ELR (cell line): ENCODE data around the gene SATB1.
"Not testable (repeated sequence)": the region's sequence is repeated elsewhere in the genome, so short reads cannot be mapped to it uniquely, and the experiment has no call there.

Experiments
- DNase-seq: peaks from one replicate; pipeline ENCODE4 v3.0.0-alpha.2; 2015; ENCODE audit warnings: low read depth

The SATB1 gene

DNA sequence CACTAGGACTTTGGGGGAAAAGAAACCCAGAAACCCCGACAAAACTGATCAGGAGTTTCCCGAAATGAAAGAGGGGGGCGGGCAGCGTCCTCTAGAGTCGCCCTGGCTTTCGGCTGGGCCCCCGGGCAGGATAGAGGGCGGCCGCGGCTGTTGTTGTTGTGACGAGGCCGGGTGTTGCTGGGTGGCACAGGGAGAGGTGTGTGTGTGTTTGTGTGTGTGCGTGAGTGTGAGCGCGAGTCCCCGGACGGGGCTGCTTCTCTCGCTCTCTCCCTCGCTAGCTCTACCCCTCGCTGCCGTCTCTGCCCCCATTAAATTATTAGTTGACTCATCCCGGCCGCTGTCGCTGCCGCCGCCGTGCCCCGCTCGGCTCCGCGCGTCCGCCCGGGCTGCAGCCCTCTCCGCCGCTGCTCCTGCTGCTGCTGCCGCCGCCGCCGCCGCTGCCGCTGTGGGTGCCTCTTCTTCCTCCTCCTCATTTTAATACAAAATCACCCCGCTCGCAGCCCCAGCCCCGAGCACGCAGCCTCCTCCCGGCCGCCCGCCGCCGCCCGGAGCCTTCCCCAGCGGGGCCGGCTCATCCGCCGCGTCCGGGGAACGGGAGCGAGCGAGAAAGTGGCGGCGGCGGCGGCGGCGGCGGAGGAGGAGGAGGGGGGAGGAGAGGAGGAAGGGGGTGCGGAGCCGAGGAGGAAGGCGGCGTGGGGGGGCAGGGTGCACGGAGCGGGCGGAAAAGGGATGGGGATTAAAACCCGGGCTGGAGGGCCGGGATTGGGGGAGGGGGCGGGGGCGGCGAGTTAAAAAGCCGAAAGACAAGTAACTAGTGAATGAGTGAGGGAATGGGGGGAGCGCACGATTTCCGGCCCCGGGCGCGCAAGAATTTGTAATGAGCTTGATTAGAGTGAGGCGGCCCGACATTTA lies at the start of gene SATB1:
TSS of gene SATB1 (minus strand) at position 611 of the 912 bp plus-strand sequence. CDS start 4,372 bp downstream, outside the sequence.
- DNase-seq, result peak; percentile 46

GRCh38 chr3:18474202-18474601 lies 49.1 kb upstream of the SATB1 start:
- DNase-seq, result no peak

DNA sequence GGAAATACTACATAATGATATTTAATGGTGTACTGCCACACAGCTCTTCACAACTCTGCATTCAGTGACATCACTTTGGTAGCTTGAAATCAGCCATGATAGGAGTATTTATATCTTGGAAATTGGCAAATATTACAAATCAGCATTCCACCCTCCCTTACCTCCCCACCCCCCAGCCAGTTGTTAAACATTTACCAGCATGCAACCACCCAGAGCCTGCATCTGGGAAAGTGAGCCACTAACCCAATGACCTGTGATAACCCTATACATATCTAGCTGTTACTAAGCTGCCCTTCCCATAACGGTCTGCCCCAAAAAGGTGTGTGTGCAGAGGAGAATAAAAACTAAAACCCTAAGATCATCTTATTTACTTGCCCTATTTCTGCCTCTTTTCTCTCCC lies 44.6 kb upstream of the SATB1 start:
- DNase-seq, result no peak

DNA sequence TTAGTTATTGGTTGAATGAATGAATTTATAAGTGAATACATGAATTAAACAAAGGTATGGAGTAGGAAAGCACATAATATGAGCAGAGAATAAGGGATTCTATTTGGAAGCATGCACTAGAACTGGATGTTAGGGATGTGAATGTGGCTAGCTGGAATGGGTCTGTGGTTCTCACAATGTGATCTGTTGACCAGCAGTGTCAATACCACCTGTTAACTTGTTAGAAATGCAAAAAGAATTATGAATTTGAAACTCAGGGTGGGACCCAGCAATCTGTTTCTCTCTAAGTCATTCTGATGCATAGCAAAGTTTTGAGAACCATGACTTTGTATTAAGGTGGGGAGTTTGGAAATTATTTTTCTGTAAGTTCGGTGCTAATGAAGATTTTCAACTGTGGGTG lies 41.0 kb upstream of the SATB1 start:
- DNase-seq, result no peak

DNA sequence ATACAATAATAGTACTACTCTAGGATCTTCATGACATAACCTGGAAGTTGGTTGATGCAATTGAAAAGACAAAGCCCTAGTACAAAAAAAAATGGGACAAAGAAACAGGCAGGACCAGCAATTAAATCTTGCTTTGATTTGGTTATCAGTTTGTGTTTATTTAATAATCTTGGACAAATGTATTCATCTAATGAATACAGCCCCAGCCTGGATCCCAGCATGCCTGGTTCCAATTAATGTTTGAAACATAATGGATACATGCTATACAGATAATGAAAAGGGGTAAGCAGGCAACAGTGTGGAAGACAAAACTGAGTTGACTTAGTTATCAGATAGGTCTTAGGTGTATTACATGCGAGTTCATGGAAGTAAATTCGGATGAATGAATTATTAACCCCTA lies 29.6 kb upstream of the SATB1 start:
- DNase-seq, result no peak

- DNase-seq, result not testable (repeated sequence)
Measured at GRCh38 chr3:18449618-18450017, 24.5 kb upstream of the SATB1 start.

- DNase-seq, result no peak
Measured at GRCh38 chr3:18447720-18448119, 22.6 kb upstream of the SATB1 start.

DNA sequence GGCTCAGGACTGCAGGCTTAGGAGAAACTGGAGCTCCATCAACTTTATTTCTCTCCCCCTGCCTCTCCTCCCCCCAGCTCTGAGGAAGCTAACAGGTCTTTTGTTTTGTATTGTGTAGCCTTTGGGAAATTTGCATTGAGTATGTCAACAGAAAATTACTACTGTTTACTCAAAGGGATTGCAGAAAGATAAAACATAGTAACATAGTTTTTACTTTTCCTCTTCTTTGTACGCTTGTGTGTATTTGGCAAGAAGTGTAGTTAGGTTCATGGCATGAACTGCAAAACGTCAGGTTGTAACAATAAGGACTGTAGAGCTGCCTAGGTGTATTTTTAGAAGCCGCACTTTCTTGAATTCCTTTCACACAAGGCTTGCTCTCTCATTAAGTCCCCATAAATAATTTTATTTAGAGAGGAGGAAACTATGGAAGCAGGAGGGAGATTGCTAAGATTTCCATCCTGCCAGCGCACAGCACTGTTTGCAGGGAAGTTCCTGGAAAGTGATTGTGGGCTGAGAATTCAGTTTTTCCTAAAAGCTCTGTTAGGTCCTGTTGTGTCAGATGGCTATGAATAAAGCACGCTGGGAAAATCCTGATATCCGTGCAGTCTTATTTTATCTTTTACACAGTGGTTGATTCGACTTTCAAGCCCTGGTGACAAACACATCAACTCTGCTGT lies 21.1 kb upstream of the SATB1 start:
- DNase-seq, result no peak

GRCh38 chr3:18445401-18446148 lies 20.4 kb upstream of the SATB1 start:
- no peak for DNase-seq

DNA sequence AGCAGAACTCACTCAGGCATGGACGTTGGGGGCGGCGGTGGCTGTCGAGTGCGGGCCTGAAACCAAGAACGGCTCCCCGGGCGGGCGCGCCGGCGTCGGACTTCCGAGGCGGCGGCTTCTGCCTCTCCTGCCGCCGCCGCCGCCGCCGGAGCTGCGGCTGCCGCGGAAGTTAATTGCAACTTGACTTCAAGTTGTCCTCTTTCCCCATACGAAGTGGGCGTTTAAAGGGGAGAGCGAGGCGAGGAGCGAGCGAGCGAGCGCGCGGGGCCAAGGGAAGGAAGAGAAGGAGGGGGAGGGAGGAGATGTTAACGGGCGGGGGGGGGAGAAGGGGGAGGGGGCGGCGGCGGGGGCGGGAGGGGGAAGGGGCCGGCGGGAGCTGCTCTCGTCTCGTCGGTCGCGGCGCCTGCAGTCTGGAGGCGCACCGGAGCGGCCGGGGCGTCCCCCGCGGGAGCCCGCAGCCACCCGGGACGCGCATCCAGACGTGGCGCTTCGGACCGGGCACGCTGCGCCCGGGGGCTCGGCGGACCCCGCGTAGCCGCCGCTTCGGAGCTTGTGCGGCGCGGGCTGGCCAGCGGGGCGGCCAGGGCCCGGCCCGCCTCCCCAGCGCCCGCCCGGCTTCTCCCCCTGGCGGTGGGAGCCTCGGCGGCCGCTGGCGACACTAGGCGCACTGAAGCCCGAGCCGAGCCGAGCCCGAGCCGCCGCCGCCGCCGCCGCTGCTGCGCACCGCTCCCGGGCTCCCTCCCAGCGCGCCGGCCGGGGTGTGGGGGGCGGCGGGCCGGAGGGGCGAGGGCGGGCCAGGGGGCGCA lies 19.7 kb upstream of the SATB1 start:
- DNase-seq, result peak; percentile 50

DNA sequence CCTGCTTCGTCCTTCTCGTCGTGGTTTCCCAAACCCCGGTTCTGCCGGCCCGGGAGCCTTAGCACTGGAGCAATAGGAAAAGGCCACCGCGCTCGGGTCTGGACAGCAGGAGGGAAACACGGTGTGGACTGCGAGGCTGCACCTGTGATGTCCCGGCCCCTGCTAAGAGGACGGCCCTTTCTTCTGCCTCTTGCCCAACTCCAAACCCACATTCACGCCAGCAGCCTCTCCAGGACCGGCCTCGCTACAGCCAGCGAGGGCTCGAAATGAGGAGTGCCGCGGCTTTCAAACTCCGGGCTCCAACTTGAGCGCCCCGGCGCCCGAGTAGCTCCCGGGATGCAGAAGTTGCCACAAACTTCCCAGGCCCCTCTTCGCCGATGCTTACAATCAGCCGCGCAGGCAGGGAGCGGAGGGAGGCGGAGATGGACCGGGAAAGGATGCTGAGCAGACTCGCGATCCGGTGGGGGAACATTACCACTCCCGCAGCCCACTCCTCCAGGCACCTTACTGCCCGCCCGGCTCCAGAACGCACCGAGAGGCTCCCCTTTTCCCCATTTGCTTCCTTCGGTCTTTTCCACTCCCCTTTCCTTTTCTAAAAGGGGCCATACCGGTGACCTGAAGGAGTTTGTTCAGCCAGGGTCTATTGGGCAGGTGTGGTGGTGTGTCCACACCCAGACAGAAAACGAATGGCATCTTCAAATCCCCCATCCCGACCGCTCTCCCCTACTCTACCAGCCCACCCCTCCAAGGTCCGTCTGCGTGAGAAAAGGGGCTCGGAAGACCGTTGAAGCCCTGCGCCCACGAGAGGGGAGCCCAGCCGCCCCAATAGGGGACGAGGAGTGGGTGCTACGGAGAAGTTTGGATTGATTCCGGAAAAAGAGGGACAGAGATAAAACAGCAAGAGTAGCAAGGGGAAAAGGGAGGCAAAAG lies 18.8 kb upstream of the SATB1 start:
- DNase-seq, result peak; percentile 11

- no peak for DNase-seq
Measured at GRCh38 chr3:18442756-18443664, 17.9 kb upstream of the SATB1 start.

- no peak for DNase-seq
Measured at GRCh38 chr3:18441551-18441950, 16.4 kb upstream of the SATB1 start.

- peak; percentile 34 for DNase-seq
Measured at GRCh38 chr3:18440066-18440722, 15.1 kb upstream of the SATB1 start.

DNA sequence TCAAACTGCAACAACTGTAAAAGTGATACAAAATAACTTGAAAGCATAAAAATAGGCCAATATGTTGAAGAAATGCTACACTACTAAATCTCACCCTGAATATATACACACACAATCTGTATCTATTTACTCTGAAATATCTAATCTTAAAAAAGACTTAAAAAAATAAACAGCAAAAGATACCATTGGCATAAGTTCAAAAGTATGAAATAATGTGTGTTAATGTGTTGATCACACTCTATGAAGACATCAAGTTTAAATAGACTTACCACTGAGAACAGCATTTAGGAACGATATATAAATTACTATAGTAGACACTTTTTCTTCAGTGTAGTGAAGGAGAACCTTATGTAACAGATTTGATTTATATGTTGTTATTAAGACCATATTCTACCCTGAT lies 14.1 kb upstream of the SATB1 start:
- DNase-seq, result no peak

DNA sequence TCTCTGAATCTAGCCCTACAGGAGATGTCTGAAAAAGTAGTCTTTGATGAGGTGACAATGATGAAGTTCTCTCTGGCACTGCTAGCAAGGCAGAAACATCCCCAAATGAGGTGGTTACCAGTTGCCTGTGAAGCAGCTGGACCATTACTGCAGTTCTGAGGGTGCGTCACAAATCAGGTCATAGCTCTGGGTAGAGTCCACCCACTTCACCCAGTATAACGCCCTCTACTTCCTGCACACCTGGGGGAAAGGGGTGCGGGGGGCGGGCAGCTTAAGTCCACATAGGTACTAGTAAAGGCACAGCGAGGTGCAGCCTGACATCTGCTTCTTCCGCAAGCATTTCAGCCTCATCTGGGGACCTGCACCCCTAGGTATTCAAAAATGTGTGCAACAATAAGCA lies 13.4 kb upstream of the SATB1 start:
- DNase-seq, result no peak

DNA sequence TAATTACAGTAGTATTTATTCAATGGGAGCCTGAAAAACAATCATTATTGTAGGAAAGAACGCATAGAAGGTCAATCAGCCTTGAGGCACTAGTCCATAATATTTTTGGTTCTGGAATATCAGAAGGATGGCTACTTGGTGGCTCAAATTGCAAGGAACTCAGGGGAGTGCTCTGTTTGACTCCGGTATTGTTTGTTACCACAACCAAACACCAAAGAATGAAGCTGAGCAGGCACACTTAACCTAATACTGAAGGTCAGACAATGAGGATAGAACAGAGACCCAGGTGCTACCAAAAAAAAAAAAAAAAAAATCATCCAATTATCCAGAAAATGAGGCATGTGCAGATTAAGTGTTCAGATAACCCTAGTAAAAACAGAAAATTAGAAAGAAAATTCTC lies 11.1 kb upstream of the SATB1 start:
- DNase-seq, result no peak

DNA sequence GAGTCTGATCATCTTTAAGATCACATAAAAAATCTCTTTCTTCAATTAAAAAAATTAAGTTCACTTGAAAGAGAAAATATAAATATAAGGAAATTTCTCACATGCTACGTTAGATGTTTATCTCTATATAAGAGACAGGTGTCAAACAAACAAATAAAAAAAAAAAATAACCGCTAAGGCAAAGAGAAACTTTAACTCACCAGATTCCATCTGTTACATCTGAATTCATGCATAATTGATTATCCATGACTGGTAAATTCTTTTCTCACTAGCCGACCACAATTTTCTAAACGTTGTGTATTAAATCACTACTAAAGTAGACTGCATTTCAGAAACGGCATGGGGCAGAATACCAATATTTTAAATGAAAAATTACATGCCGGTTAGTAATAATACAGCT lies 9.6 kb upstream of the SATB1 start:
- DNase-seq, result no peak

GRCh38 chr3:18432752-18433151 lies 7.6 kb upstream of the SATB1 start:
- no peak for DNase-seq
